Neutrophil (primary cell): ENCODE measurements around the gene ATF4.

Experiments
- H3K27ac ChIP-seq: fragments of 200-600 bp; sonication (generic); 2 replicates; pipeline ENCODE4 v1.5.1; 2016; ENCODE audit warnings: mild to moderate bottlenecking, moderate library complexity
- H3K27me3 ChIP-seq: fragments of 200-600 bp; sonication (generic); 2 replicates; pipeline ENCODE4 v1.6.0; 2016; ENCODE audit warnings: mild to moderate bottlenecking
- H3K36me3 ChIP-seq: fragments of 200-600 bp; sonication (generic); 2 replicates; pipeline ENCODE4 v1.5.1; 2017
- H3K4me1 ChIP-seq, 2 experiments: fragments of 200-600 bp in 1 of 2; sonication (generic) in 1 of 2; 1 replicate in 1 of 2; 2 replicates in 1 of 2; pipeline versions ENCODE4 v1.5.1 to v1.6.1; 2013 to 2016; ENCODE audit warnings: low read depth in 1 of 2, low read length in 1 of 2, mild to moderate bottlenecking in 1 of 2, moderate library complexity in 1 of 2; ENCODE audit not compliant: control insufficient read depth in 1 of 2, insufficient read depth in 1 of 2
- H3K4me3 ChIP-seq, 2 experiments: fragments of 200-600 bp in 1 of 2; sonication (generic) in 1 of 2; 1 replicate in 1 of 2; 2 replicates in 1 of 2; pipeline ENCODE4 v1.5.1; 2013 to 2016; ENCODE audit warnings: low read depth in 1 of 2, low read length in 1 of 2, mild to moderate bottlenecking in 1 of 2, moderate library complexity in 1 of 2
- H3K9me3 ChIP-seq: fragments of 200-600 bp; sonication (generic); 2 replicates; pipeline ENCODE4 v1.5.1; 2016
- CTCF ChIP-seq: fragments of 200-600 bp; sonication (generic); IDR thresholded peaks from 2 replicates; pipeline ENCODE4 v1.5.1; 2016; ENCODE audit warnings: antibody characterized with exemption

The ATF4 gene

GRCh38 chr22:39536711-39537110 is 16.3 kb downstream of the ATF4 start:
- Histone ChIP-seq H3K4me3 (no peak overlapping the region), H3K36me3 (no peaks in the 10 kb centered on the region), H3K9me3 (no peaks in the 10 kb centered on the region), H3K27ac (no peak overlapping the region), H3K27me3 (no peaks in the 10 kb centered on the region), H3K4me1 (peaks cover 22 to 26% of the 10 kb centered on the region in 2 experiments)
- no peak for TF ChIP-seq CTCF

GRCh38 chr22:39537975-39538374 is 17.6 kb downstream of the ATF4 start:
- no peak for TF ChIP-seq CTCF

GRCh38 chr22:39543095-39543494 is 22.7 kb downstream of the ATF4 start:
- Histone ChIP-seq H3K27ac (no peak overlapping the region), H3K27me3 (peaks cover 55% of the 10 kb centered on the region), H3K4me3 (no peak overlapping the region), H3K9me3 (no peaks in the 10 kb centered on the region), H3K4me1 (no peaks in the 10 kb centered on the region), H3K36me3 (no peaks in the 10 kb centered on the region)
- no peak for TF ChIP-seq CTCF

More at GRCh38 chr22:39537975-39538374, 17.6 kb downstream of the ATF4 start:
- no peak overlapping the region for H3K4me3 ChIP-seq
- H3K9me3 ChIP-seq = no peaks in the 10 kb centered on the region
- H3K4me1 ChIP-seq = peaks cover 14 to 15% of the 10 kb centered on the region in 2 experiments
- H3K27ac ChIP-seq = no peak overlapping the region
- peaks cover 7% of the 10 kb centered on the region for H3K27me3 ChIP-seq
- H3K36me3 ChIP-seq = no peaks in the 10 kb centered on the region

- Histone ChIP-seq H3K27me3 (peaks cover 79% of the 10 kb centered on the region), H3K9me3 (no peaks in the 10 kb centered on the region), H3K4me3 (no peak overlapping the region), H3K27ac (no peak overlapping the region), H3K36me3 (no peaks in the 10 kb centered on the region), H3K4me1 (no peaks in the 10 kb centered on the region)
- TF ChIP-seq CTCF = no peak
These were observed 25.3 kb downstream of the ATF4 start for GRCh38 chr22:39545386-39546365.

GRCh38 chr22:39546889-39547586 is 26.7 kb downstream of the ATF4 start:
- H3K4me3 ChIP-seq = no peak overlapping the region
- H3K4me1 ChIP-seq = no peaks in the 10 kb centered on the region
- peaks cover 93% of the 10 kb centered on the region for H3K27me3 ChIP-seq
- no peaks in the 10 kb centered on the region for H3K9me3 ChIP-seq
- H3K36me3 ChIP-seq = no peaks in the 10 kb centered on the region
- no peak for TF ChIP-seq CTCF
- H3K27ac ChIP-seq = no peak overlapping the region
